Right hindlimb (tissue), 1 donor: ENCODE data around the gene RASAL2.

Experiments
- DNase-seq: peaks from one replicate; pipeline ENCODE4 v3.0.0-alpha.2; 2018

The RASAL2 gene

DNA sequence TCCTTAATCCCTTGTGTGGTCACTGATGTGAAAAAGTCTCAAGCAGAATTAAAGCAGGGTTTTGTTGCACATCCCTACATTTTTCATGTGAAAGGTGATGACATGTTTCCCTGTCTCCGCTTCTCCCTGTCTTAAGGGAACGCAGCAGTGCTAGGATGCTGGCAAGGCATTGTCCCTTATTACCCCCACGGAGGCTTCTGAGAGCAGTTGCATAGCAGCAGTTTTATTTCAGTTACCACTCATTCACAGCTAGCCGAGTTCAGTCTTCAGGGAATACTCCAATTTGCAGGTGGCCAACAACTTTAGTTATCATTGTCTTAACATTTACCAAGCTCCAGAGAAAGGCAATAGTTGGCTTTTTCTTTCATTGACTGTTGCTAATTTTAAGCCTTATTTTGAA, 313.8 kb downstream of the RASAL2 start:
- no peak for DNase-seq

DNA sequence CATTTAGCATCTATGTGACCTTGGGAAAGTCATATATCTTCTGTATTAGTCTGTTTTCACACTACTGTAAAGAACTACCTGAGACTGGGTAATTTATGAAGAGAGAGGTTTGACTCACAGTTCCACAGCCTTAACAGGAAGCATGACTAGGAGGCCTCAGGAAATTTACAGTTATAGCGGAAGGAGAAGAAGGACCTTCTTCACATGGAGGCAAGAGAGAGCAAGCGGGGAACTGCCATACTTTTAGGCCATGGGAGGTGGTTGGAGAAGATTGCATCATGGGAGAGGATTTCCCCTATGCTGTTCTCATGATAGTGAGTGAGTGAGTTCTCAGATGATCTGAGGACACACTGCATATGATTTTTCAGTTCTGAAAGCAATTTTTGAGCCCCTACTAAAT, 315.0 kb downstream of the RASAL2 start:
- DNase-seq = no peak

DNA sequence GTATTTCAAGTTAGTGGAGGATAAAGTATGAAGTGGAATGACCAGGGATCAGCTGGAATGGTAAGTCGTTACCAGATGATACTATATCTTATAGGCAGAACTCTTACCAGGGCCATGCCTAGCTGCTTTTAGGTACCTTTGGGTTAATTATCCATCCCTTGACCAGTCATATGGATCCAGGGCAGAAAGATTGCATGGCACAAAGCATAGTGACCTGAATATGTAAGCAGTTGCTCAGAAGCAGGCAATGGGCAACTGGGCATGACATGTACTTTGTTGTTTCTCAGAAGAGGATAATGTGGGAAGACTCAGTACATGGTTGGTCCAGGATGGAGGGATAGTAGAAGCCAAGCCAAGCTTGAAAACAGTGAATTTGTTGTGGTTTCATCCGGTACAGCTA, 315.6 kb downstream of the RASAL2 start:
- no peak for DNase-seq

DNA sequence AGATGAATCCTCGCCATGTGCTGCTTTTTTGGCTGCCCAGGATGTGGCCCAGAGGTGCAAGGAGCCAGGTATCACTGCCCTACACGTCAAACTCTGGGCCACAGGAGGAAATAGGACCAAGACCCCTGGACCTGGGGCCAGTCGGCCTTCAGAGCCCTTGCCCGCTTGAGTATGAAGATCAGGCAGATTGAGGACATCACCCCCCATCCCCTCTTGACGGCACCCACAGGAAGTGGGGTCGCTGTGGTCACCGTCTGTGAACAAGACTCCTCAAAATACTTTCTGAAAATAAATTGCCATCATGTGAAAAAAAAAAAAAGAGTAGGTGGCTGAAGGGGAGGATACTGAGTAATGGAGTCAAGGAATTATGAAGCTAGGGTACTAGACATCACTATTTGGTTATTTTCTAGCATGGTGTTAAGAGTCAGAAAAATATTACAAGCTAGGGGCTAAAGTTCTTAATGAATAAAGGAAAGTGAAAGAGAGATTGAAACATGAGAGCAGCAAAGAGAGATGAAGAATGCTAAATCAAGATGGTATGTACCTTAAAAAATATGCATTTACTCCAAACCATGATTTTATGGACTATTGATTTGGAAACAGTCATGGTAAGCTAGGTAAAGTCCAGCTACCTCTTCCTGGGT, 318.0 kb downstream of the RASAL2 start:
- no peak for DNase-seq

DNA sequence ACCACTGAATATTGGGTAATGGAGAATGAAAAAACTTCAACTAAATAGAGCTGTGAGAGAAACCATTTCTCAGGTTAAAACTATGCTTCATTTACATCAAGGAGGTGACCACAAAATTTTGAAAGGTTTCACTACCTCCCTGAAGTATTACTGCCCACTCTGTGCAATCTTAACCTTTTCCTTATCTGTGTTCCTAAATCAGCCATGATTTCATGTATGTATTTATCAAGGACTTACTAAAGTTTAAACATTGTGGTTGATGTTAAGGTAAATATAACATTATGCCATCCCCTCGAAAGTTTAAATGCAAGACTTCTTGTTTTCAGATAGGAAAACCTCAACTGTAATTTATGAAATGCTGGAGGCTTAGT, 318.5 kb downstream of the RASAL2 start:
- DNase-seq = no peak

DNA sequence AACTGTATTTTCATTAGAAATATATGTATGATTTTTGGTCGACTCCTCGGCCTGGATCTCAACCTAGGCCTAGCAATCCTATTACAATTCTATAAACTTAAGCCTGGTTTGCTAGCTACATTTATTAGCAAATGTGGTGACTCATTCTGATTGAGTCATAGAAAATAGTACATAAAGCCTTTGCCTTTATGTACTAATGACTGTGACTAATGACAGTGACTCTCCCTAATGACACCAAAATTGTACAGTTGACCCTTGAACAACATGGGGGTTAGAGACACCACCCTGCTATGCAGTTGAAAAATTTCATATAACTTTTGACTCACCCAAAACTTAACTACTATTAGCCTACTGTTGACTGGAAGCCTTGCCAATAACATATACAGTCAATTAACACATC, 324.0 kb downstream of the RASAL2 start:
- no peak for DNase-seq

DNA sequence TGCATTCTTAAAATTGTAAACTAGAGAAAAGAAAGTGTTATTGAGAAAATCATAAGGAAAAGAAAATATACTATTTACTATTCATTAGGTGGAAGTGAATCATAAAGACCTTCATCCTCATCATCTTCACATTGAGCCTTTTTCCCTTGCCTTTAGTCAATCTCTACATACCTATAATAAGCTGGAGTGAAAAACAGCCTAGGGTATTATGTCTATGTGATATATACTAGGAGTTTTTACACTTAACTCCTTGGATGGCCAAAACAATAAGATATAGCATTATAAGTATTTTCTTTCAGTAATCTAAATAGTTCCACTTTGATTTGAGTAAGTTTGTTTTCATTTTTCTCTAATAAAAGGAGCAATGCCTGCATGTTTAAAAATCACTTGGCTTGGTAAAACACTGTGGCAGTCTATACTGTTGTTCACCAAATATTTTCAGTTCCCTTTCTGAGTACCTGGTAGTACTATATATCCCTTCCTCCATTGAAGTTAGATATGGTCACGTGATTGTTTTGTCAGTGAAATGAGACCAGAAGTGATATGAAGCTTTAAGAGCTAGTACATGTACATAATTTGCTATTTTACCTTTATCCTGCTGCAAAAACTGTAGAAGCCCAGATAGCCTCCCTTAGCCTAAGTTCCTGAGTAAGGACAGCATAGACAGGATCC, 324.5 kb downstream of the RASAL2 start:
- no peak for DNase-seq

DNA sequence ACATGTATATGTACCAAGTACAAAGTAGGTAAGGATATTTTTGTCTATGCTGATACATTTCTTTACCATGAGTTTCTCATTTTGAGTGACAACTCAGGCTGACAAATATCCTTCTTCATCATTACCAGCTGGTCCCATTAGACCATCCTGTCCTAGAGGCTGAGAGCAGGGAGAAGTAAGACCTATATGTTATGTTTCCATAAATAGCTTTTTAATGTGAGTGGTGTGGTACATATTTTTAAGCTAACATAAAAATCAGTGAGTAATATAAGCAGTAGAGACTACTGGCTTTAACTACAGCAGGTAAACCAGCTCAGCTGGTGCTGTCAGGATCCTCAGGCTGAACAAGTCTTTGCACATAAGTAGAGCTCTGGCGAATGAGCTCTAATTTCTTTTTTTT, 340.5 kb downstream of the RASAL2 start:
- no peak for DNase-seq

DNA sequence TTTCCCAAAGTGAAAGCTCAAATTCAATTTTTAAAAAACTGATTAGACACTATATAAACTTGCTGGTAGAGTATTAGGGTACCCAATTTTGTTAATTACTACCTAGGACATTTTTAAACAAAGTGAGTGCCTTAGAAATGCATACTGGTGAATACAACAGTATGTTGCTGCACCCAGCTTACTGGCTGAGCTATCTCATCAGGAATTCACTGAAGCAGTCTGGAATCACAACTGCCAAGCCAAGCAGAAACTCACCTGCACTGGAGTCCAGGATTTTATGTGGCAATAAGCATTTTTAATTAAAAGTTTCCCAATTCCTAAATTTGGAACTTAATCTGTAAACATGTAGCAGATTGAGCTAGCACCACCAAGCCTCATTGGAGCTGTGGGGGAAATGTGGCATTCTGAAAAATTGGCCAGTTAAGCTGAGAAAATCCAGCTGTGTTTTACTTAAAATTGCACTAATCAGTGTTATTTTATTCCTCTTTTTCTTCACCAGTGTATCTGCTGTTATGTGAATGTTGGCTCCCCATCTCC, 341.1 kb downstream of the RASAL2 start:
- no peak for DNase-seq

DNA sequence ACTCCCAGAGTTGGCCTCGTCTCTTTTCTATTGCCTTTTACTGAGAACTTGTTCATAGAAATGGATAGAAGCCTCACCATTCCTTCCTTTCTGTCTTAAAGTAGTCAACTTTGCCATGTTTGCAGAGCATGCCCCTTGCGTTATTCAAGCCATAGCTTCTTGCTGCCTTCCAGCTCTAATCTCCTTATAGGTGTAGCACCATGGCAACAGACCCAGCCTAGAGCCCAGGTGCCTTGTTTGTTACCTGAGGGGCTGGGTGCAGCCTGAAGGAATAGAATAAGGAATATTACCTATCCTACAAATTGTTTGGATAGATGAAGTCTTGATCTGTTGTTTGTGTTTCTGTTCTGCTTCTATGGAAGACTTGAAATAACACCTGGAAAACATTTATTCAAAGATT, 343.0 kb downstream of the RASAL2 start:
- no peak for DNase-seq

DNA sequence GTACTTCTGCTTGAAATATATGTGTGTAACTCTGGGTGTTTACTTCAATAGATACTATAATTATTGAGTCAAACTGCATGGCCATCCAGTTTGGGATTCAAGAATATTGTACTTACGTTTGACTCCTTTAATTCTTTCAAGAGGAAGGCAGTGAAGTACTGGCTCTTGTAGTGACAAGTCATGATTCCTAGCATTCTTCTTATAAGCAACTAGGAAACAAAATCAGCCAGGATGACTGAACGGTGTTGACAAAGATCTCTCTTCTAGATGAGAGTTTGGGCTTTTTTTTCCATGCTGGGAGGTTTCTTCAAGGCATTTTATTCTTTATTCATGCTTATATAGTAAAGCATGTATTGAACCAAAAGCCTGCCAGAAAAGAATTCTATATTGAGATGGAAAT, 344.5 kb downstream of the RASAL2 start:
- no peak for DNase-seq

DNA sequence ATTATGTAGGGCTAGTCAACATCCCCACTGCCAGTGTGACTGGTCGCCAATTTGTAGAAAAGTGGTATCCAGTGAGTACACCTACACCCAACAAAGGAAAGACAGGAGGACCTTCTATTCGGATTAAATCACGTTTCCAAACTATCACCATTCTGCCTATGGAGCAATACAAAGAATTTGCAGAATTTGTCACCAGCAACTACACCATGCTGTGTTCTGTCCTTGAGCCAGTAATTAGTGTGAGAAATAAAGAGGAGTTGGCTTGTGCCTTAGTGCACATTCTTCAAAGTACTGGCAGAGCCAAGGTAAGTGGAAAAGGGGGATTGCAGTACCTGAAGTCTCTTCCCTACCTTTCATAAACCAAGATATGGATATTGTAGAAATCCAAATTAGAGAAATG, 349.0 kb downstream of the RASAL2 start:
- no peak for DNase-seq

DNA sequence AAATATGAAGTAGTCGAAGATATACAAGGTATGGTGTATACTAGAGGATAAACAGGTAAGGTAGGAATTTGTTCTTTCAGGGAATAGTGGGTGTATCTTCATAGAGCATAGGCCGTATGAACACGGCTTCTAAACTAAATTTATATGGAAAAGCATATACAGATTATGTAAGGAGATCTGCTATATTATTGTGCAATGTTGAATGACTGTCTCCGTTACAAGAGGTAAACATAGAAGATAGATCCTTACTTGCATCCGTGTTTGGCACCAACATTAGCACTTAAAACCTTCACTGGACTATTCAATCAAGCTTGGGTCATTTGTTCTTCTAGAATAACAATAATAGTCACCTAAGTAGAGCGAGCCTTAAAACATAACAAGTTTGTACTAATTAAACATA, 357.0 kb downstream of the RASAL2 start:
- no peak for DNase-seq

DNA sequence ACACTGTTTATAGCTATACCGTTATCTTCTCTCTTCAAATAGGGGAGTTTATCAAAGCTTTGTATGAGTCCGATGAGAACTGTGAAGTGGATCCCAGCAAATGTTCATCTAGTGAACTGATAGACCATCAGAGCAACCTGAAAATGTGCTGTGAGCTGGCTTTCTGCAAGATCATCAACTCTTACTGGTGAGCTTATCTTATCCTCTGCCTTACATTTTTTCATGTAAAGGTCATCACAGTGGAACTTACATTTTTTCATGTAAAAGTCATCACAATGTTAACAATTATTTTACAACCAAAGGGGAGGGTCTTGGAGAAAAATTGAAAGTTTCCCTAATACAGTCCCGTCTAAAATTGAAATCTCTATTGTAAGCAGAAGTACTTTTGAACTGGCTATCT, 357.6 kb downstream of the RASAL2 start:
- no peak for DNase-seq

DNA sequence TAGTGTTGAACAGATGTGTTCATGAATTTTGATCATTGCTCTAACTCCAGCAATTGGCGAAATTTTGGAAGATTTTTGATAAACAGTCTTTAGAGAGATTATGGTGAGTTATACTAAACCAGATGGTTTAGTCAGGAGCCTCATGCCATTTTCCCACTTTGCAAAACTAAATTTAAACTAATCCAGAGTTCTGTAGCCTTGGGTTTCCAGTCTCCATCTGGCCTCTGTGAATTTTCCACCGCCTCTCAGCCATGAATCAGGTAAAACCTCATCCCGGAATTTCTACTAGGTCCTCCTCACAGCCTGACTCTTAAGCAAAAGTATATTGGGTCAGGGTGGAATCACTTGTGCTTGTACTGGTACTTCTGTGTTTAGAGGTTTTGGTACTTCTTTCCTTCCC, 358.1 kb downstream of the RASAL2 start:
- no peak for DNase-seq

DNA sequence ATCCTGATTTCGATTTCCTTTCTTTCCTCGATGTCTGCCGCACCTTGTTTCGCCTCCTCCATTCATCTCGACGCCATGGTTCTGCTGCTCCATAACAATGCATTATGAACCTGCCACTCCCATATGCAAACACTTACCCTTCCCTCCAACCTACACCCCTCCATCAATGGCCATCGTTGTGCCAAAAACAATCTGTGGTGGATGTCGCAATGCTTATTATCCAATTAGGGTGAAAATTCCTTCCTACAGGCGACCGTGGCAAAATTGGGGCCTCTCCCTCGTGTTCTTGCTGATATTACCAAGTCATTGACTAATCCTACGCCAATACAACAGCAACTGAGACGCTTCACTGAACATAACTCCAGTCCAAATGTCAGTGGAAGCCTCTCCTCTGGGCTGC, 362.6 kb downstream of the RASAL2 start:
- no peak for DNase-seq

DNA sequence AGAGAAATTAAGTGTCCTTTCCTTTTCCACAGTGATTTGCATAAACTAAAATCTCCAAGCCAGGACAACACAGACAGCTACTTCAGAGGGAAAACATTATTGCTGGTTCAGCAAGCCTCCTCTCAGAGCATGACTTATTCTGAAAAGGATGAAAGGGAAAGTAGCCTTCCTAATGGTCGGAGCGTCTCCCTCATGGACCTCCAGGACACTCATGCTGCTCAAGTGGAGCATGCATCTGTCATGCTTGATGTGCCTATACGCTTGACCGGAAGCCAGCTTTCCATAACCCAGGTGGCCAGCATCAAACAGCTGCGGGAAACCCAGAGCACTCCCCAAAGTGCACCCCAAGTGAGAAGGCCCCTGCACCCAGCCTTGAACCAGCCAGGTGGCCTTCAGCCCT, 363.7 kb downstream of the RASAL2 start:
- DNase-seq = no peak

DNA sequence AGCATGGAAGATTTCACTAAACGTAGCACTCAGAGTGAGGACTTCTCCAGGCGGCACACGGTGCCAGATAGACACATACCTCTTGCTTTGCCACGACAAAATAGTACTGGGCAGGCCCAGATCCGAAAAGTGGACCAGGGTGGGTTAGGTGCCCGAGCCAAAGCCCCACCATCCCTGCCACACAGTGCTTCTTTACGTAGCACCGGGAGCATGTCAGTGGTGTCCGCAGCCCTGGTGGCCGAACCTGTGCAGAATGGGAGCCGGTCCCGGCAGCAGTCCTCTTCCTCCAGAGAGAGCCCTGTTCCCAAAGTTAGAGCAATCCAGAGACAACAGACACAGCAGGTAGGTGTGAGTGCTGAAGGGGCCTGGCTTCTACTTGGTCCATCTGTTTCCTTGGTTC, 364.3 kb downstream of the RASAL2 start:
- no peak for DNase-seq

DNA sequence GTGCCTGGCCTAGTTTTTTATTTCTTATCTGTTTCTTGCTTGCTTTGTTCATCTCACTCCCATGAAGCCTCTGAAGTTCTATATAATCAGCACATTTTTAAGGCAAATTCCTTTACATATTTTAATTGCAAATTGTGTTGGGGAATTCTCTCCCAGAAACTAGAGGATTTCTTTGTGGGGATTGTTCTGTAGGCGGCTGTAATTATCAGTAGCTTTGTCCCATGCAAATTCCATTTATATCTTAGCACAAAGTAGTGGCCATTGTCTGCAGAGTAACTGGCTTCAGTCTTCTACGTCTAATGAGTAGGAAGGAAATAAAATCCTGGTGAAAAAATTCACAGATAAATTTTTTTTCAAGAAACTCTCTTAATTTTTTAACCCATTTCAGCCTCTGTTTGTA, 367.2 kb downstream of the RASAL2 start:
- DNase-seq = no peak

DNA sequence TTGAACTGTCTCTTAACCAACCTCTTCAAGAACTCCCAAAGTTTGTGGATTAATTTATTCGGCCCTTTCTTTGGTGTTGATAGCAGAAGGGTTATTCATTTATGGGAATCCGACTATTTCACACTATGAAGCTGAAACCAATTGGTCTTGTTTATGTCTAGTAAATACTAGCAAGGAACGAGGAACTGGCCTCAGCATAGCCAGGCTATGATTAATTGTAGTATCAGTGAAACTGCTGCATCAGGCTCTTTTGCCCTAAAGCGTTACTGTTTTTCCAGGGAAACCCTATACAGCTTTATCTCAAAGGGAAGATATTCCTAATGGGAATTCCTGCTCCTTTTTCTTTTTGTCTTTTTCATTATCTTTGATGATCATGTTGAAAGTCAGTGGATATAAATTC, 367.8 kb downstream of the RASAL2 start:
- no peak for DNase-seq

DNA sequence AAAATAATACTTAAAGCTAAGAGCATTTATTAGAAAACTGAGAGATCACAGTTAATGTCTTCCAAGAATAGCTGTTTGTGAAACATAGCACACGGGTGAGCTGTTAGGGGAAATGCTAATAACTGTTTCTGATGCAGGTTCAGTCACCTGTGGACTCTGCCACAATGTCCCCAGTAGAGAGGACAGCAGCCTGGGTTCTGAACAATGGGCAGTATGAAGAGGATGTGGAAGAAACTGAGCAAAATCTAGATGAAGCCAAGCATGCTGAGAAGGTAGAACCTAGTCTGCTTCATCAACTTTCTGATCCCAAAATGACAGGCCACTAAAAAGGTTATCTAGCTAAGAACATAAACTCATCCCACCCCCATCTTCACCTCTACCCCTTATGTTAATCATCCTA, 370.2 kb downstream of the RASAL2 start:
- no peak for DNase-seq

DNA sequence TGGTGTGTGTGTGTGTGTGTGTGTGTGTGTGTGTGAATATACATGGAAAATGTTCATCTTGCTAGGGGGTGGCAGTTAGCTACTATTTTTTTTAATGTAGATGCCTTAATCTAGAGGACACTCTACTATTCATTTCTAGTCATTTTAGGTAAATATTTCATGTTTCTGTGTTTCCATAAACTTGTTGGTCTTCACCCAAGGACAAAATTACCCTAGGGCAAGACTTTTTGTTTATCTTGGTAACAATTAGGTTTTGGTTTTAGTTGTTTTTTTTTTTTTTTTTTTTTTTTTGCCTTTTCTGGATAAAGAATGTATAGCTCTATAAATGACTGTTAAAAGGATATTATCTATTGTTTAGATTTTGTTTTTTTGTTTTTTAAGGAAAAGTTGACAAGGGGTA, 370.7 kb downstream of the RASAL2 start:
- DNase-seq = no peak

DNA sequence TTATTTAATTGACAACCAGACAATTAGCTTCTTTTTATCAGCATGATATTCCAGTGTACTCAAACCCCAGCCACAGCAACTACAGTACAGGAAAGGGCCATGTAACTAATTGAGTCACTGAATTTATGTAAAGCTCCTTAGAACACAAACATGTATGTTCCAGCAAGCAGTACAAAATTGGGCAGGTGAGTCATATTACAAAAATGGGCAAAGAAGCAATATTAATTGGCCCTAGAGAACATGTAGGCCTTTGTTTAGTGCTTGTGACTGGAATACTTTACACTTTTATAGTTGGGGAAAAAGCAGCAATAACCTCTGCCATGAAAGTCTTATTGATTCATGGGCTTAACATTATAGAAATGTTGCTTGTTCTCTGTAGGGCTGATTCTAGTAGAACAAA, 371.1 kb downstream of the RASAL2 start:
- no peak for DNase-seq

DNA sequence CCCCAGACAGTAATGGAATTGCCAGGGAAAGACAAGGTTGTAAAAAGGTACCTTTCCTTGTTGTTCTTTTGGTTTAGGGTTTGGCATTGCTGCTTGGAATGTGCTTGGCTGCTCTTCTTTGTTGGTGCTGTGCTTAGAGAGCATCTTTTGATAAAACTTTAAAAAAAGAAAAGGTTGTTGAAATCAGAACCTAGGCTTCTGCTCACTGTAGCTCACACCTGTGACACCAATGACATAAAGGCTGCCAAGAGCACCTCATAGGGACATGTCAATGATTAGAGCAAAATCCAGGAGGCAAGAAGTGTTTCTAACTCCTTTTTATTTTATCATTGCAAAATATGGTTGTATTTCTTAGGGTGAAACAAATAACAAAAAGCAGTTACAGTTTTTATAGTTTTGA, 373.9 kb downstream of the RASAL2 start:
- DNase-seq = no peak

DNA sequence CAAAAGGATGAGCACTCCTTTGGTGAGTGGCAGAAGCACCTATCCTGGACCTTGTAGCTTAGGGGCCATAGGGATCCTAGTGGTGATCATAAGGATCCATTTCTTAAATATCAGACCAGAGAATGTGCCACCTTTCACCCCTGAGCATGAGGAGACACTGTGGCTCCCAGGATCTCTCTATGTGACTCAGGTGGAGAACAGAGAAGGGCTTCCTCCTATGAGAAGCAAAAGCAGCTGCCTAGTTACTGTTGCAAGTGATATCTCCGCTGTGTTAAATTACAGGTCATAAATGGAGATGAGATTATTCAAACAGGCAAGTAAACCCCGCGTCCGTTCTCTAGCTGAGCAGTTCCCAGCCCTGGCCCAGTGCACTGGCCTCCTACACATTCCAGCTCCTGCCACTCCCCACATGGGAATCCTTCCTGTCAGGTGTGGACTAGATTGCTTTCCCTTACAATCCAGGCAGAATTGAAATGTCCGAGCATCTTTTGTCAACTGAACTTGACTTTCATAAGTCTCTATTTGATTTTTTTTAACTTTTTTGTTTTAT, 376.6 kb downstream of the RASAL2 start:
- no peak for DNase-seq
